Endothelial cell of umbilical vein (primary cell): Measurements from ENCODE around the gene THTPA.

Experiments used
- CTCF ChIP-seq, 2 donors: IDR thresholded peaks; 1 replicate in 1 of 2; 2 replicates in 1 of 2; pipeline ENCODE4 v1.5.1; 2011; ENCODE audit warnings: low read length in 2 of 2, mild to moderate bottlenecking in 2 of 2, moderate library complexity in 2 of 2, control low read depth in 1 of 2, inconsistent platforms in 1 of 2, low read depth in 1 of 2; ENCODE audit not compliant: insufficient read depth in 1 of 2; ENCODE audit errors: extremely low read depth in 1 of 2
- GATA2 ChIP-seq: IDR thresholded peaks from 2 replicates; pipeline ENCODE4 v1.7.0; 2011; ENCODE audit warnings: low read depth, mild to moderate bottlenecking, moderate library complexity, mixed read lengths, low read length; ENCODE audit not compliant: insufficient read length, insufficient read depth
- JUN ChIP-seq: IDR thresholded peaks from 2 replicates; pipeline ENCODE4 v1.6.1; 2011; ENCODE audit warnings: borderline replicate concordance, low read depth; ENCODE audit not compliant: insufficient read length, insufficient read depth
- MAX ChIP-seq: IDR thresholded peaks from 2 replicates; pipeline ENCODE4 v1.6.1; 2011; ENCODE audit not compliant: insufficient read depth, insufficient read length
- POLR2A ChIP-seq: IDR thresholded peaks from 2 replicates; pipeline ENCODE4 v1.6.1; 2012; ENCODE audit warnings: low read depth, mild to moderate bottlenecking, control low read depth, low read length
- POLR2AphosphoS5 ChIP-seq: IDR thresholded peaks from 2 replicates; pipeline ENCODE4 v1.6.1; 2012; ENCODE audit warnings: low read depth, mild to moderate bottlenecking, control low read depth, low read length, moderate library complexity; ENCODE audit not compliant: insufficient read depth

DNA sequence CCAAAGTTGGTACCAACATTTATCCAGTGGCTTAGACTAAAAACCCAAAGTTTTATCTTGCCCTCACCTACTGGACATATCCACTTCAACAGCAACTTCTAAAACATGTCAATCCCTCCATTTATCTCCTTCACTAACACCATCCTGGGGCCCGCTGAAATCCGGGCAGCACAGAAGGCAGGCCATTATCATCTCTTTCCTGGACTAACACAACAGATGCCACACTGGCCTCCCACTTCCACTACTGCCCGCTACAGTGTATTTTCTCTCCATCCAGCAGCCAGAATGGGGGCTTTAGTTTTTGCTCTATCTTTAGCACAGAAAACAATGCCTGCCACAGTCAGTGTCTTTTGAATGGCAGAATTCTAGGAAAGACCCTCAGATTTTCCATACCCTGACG, 20.1 kb upstream of the THTPA start:
- TF ChIP-seq CTCF (IDR thresholded peaks at IDR 0.05; ENCODE audit: extremely low read depth in 1 of 2, insufficient read depth in 1 of 2, low read depth in 1 of 2, low read length in 2 of 2) (no peak), POLR2AphosphoS5 (no peak), MAX (no peak), JUN (no peak), GATA2 (no peak), POLR2A (no peak)
